GM12875 (cell line): Measurements from ENCODE around the gene ZDHHC3.

Source experiments
- H3K4me3 ChIP-seq: one replicate; pipeline ENCODE4 v1.5.1; 2011; ENCODE audit warnings: low read depth, low read length, control low read depth
- CTCF ChIP-seq: IDR thresholded peaks from 2 replicates; pipeline ENCODE4 v1.5.1; 2011; ENCODE audit warnings: low read depth, mild to moderate bottlenecking, control low read depth, inconsistent platforms, low read length, moderate library complexity, borderline replicate concordance; ENCODE audit not compliant: insufficient read depth

The ZDHHC3 gene

GRCh38 chr3:44942202-44942921, 33.6 kb downstream of the ZDHHC3 start:
- no peak overlapping the region for H3K4me3 ChIP-seq
- no peak for TF ChIP-seq CTCF

- TF ChIP-seq CTCF, result no peak
- H3K4me3 ChIP-seq, result no peak overlapping the region
Observed at GRCh38 chr3:44939581-44940036, 36.4 kb downstream of the ZDHHC3 start.

GRCh38 chr3:44932986-44933944, 42.7 kb downstream of the ZDHHC3 start:
- no peak for TF ChIP-seq CTCF
- H3K4me3 ChIP-seq, result no peak overlapping the region

GRCh38 chr3:44932271-44932670, 43.7 kb downstream of the ZDHHC3 start:
- TF ChIP-seq CTCF, result no peak
- no peak overlapping the region for H3K4me3 ChIP-seq

- H3K4me3 ChIP-seq, result no peak overlapping the region
- TF ChIP-seq CTCF, result no peak
Observed at GRCh38 chr3:44931791-44932190, 44.2 kb downstream of the ZDHHC3 start.

GRCh38 chr3:44930911-44931310, 45.1 kb downstream of the ZDHHC3 start:
- TF ChIP-seq CTCF, result no peak

GRCh38 chr3:44929782-44930181, 46.2 kb downstream of the ZDHHC3 start:
- no peak for TF ChIP-seq CTCF
- H3K4me3 ChIP-seq, result no peak overlapping the region

More at GRCh38 chr3:44930911-44931310, 45.1 kb downstream of the ZDHHC3 start:
- H3K4me3 ChIP-seq, result no peak overlapping the region
